ENCODE results near the gene SIT1. TPM values are rescaled to one million over a fixed set of nuclear protein-coding genes. Genes with fewer than 3 reads are reported as not detected.
"Not testable (repeated sequence)": the region's sequence is repeated elsewhere in the genome, so short reads cannot be mapped to it uniquely, and the experiment has no call there.

Gene SIT1
- polyA plus RNA-seq, 1 donor: 0.78 TPM

- H3K4me3 ChIP-seq (ENCODE audit: low read length); H3K9me3 ChIP-seq (ENCODE audit: control insufficient read depth, low read depth, low read length); DNase-seq; H3K36me3 ChIP-seq (ENCODE audit: control insufficient read depth, insufficient read depth, low read length); H3K4me1 ChIP-seq (ENCODE audit: control insufficient read depth, insufficient read depth, low read length); H3K27ac ChIP-seq (ENCODE audit: low read length); H3K27me3 ChIP-seq (ENCODE audit: control insufficient read depth, insufficient read depth, low read length): not testable (repeated sequence)
- no CpG with 5 or more reads among the region's 8 CpGs for WGBS (ENCODE audit: insufficient coverage, low lambda C conversion rate)
These were observed 12.0 kb downstream of the SIT1 start for GRCh38 chr9:35638751-35639150.

DNA sequence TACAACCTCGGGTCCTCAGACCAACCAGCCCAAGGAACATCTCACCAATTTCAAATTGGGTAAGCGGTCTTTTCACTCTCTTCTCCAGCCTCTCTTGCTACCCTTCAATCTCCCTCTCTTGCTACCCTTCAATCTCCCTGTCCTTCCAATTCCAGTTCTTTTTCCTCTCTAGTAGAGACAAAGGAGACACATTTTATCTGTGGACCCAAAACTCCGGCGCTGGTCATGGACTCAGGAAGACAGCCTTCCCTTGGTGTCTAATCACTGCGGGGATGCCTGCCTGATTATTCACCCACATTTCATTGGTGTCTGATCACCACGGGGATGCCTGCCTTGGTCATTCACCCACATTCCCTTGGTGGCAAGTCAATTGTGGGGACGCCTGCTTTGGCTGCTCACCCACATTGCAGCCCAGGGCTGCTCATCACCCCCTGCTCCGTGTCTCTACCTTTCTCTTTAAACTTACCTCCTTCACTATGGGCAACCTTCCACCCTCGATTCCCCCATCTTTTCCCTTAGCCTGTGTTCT, 13.2 kb downstream of the SIT1 start:
- not testable (repeated sequence) for H3K36me3 ChIP-seq (ENCODE audit: control insufficient read depth, insufficient read depth, low read length); DNase-seq; H3K27ac ChIP-seq (ENCODE audit: low read length); H3K9me3 ChIP-seq (ENCODE audit: control insufficient read depth, low read depth, low read length); H3K4me1 ChIP-seq (ENCODE audit: control insufficient read depth, insufficient read depth, low read length); H3K27me3 ChIP-seq (ENCODE audit: control insufficient read depth, insufficient read depth, low read length); H3K4me3 ChIP-seq (ENCODE audit: low read length)
- WGBS (ENCODE audit: insufficient coverage, low lambda C conversion rate): 100% methylated on average over 1 of the region's 9 CpGs

DNA sequence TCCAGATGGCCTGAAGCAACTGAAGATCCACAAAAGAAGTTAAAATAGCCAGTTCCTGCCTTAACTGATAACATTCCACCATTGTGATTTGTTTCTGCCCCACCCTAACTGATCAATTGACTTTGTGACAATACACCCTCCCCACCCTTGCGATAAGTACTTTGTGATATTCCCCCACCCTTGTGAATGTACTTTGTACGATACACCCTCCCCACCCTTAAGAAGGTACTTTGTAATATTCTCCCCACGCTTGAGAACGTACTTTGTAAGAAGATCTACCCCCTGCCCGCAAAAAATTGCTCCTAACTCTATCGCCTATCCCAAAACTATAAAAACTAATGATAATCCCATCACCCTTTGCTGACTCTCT, 13.9 kb downstream of the SIT1 start:
- not testable (repeated sequence) for H3K4me3 ChIP-seq (ENCODE audit: low read length); H3K36me3 ChIP-seq (ENCODE audit: control insufficient read depth, insufficient read depth, low read length); H3K4me1 ChIP-seq (ENCODE audit: control insufficient read depth, insufficient read depth, low read length); H3K27ac ChIP-seq (ENCODE audit: low read length); DNase-seq; H3K9me3 ChIP-seq (ENCODE audit: control insufficient read depth, low read depth, low read length); H3K27me3 ChIP-seq (ENCODE audit: control insufficient read depth, insufficient read depth, low read length)
- no CpG with 5 or more reads among the region's 6 CpGs for WGBS (ENCODE audit: insufficient coverage, low lambda C conversion rate)

DNA sequence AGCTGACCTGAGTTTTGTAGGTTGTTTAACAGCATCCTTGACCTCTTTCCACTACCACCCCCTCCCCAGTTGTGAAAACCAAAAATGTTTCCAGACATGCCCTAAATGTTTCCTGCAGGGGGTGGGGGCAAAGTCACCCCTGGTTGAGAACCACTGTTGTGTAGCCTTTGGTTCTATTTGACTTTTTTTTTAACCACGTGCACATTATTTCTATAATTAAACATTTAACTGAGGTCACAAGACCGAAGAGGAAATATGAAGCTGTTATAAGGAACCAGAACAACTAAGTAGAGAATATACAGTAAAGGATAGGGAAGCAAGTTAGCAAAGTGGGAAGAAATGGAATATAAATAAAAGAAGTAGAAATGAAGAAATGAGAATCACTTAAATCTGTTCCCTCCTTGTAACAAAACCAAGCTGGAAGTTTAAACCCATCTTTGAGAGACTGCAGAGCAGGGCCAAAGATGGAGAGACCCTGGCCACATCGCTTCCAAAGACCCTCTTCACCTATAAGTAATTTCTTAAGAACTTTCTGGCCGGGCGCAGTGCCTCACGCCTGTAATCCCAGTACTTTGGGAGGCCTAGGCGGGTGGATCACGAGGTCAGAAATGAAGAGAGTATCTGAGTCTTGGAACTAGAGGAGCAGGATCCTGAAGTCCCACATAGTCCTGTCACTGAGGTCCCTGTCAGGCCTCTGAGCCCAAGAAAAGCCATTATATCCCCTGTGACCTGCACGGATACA, 14.4 kb downstream of the SIT1 start:
- WGBS (ENCODE audit: insufficient coverage, low lambda C conversion rate): 80% methylated on average over 2 of the region's 9 CpGs
- Histone ChIP-seq H3K9me3 (ENCODE audit: control insufficient read depth, low read depth, low read length) (no peaks in the 10 kb centered on the region), H3K4me3 (ENCODE audit: low read length) (no peak overlapping the region), H3K27me3 (ENCODE audit: control insufficient read depth, insufficient read depth, low read length) (no peaks in the 10 kb centered on the region), H3K36me3 (ENCODE audit: control insufficient read depth, insufficient read depth, low read length) (no peaks in the 10 kb centered on the region), H3K4me1 (ENCODE audit: control insufficient read depth, insufficient read depth, low read length) (no peaks in the 10 kb centered on the region), H3K27ac (ENCODE audit: low read length) (no peak overlapping the region)
- DNase-seq: no peak

DNA sequence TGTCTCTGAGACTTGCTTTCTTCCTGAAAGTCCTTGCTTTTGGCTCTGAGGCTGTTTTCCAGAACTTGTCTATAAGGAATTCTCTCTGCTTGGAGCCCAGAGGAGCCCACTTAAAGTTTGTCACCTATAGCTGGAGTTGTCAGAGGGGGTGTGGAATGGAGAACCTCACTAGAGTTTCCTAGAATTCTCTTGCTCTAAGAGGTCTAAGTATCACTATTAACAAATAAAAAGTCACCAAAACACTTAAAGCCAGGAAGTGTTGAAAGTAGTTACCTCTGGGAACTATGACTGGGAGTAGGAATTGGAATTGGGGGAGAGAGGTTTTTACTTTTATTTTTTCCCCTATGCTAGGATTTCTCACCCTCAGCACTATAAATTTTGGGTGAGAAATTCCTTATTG, 15.0 kb downstream of the SIT1 start:
- H3K9me3 ChIP-seq (ENCODE audit: control insufficient read depth, low read depth, low read length): no peaks in the 10 kb centered on the region

DNA sequence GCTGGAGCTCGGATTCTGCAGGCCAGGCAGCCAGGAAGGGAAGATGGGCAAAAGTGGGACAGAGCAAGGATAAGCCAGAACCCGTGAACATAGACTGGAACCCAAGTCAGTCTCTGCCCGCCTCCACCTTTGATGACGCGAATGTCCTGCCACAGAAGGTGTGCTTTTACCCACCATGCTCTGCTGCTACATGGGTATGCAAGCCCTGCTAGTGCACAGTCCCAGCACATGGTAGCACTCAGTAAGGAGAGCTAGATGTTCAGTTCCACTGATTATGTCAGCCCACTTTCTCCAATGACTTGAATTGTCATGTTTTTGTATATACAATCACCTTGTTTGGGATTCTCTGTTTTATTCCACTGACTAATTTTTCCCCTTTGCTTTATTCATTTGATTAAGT, 21.1 kb downstream of the SIT1 start:
- H3K27ac ChIP-seq (ENCODE audit: low read length): no peak overlapping the region
- H3K27me3 ChIP-seq (ENCODE audit: control insufficient read depth, insufficient read depth, low read length): no peaks in the 10 kb centered on the region
- no peak overlapping the region for H3K4me3 ChIP-seq (ENCODE audit: low read length)
- no peaks in the 10 kb centered on the region for H3K4me1 ChIP-seq (ENCODE audit: control insufficient read depth, insufficient read depth, low read length)
- no peaks in the 10 kb centered on the region for H3K36me3 ChIP-seq (ENCODE audit: control insufficient read depth, insufficient read depth, low read length)
- WGBS (ENCODE audit: insufficient coverage, low lambda C conversion rate): no CpG with 5 or more reads among the region's 5 CpGs
- no peak for DNase-seq
- no peaks in the 10 kb centered on the region for H3K9me3 ChIP-seq (ENCODE audit: control insufficient read depth, low read depth, low read length)

More for the DNA sequence above, 15.0 kb downstream of the SIT1 start:
- Histone ChIP-seq H3K27ac (ENCODE audit: low read length) (no peak overlapping the region), H3K27me3 (ENCODE audit: control insufficient read depth, insufficient read depth, low read length) (no peaks in the 10 kb centered on the region), H3K36me3 (ENCODE audit: control insufficient read depth, insufficient read depth, low read length) (no peaks in the 10 kb centered on the region), H3K4me1 (ENCODE audit: control insufficient read depth, insufficient read depth, low read length) (no peaks in the 10 kb centered on the region), H3K4me3 (ENCODE audit: low read length) (no peak overlapping the region)
- no peak for DNase-seq

GRCh38 chr9:35628389-35628991, 22.2 kb downstream of the SIT1 start:
- H3K27me3 ChIP-seq (ENCODE audit: control insufficient read depth, insufficient read depth, low read length): no peaks in the 10 kb centered on the region
- WGBS (ENCODE audit: insufficient coverage, low lambda C conversion rate): no CpG with 5 or more reads among the region's 6 CpGs
- no peak overlapping the region for H3K4me3 ChIP-seq (ENCODE audit: low read length)
- no peak overlapping the region for H3K27ac ChIP-seq (ENCODE audit: low read length)
- no peaks in the 10 kb centered on the region for H3K36me3 ChIP-seq (ENCODE audit: control insufficient read depth, insufficient read depth, low read length)
- H3K9me3 ChIP-seq (ENCODE audit: control insufficient read depth, low read depth, low read length): no peaks in the 10 kb centered on the region
- DNase-seq: no peak
- H3K4me1 ChIP-seq (ENCODE audit: control insufficient read depth, insufficient read depth, low read length): peaks cover 2% of the 10 kb centered on the region

- no peak for DNase-seq
- no peaks in the 10 kb centered on the region for H3K9me3 ChIP-seq (ENCODE audit: control insufficient read depth, low read depth, low read length)
- H3K36me3 ChIP-seq (ENCODE audit: control insufficient read depth, insufficient read depth, low read length): no peaks in the 10 kb centered on the region
- H3K4me3 ChIP-seq (ENCODE audit: low read length): no peak overlapping the region
- WGBS (ENCODE audit: insufficient coverage, low lambda C conversion rate): 100% methylated on average over 2 of the region's 2 CpGs
- H3K27ac ChIP-seq (ENCODE audit: low read length): no peak overlapping the region
- H3K27me3 ChIP-seq (ENCODE audit: control insufficient read depth, insufficient read depth, low read length): no peaks in the 10 kb centered on the region
- peaks cover 2% of the 10 kb centered on the region for H3K4me1 ChIP-seq (ENCODE audit: control insufficient read depth, insufficient read depth, low read length)
These were observed 23.2 kb downstream of the SIT1 start for GRCh38 chr9:35627575-35627974.

DNA sequence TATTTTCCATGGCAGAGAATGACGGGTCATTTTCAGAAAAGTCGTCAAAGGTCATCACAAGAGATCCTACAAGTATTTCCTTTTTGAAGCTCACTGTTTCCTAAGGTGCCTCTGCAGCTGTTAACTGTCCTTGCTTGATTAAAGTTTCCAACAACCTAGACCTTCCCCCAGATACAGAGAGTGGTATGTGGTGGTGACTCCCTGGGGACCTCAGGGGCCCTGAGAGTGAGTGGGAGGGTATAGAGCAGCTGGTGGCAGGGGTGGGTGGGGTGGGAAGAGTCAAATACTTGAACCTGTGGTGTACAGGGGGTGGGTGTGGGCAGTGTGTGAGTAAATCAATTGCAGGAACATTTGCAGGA, 31.0 kb downstream of the SIT1 start:
- Histone ChIP-seq H3K36me3 (ENCODE audit: control insufficient read depth, insufficient read depth, low read length) (no peaks in the 10 kb centered on the region), H3K27me3 (ENCODE audit: control insufficient read depth, insufficient read depth, low read length) (peaks cover 27% of the 10 kb centered on the region), H3K27ac (ENCODE audit: low read length) (no peak overlapping the region), H3K9me3 (ENCODE audit: control insufficient read depth, low read depth, low read length) (no peaks in the 10 kb centered on the region), H3K4me3 (ENCODE audit: low read length) (no peak overlapping the region), H3K4me1 (ENCODE audit: control insufficient read depth, insufficient read depth, low read length) (peaks cover 12% of the 10 kb centered on the region)
- no peak for DNase-seq
- no CpG with 5 or more reads among the region's 2 CpGs for WGBS (ENCODE audit: insufficient coverage, low lambda C conversion rate)

GRCh38 chr9:35618854-35619799, 31.6 kb downstream of the SIT1 start:
- no peak for DNase-seq
- no CpG with 5 or more reads among the region's 17 CpGs for WGBS (ENCODE audit: insufficient coverage, low lambda C conversion rate)
- Histone ChIP-seq H3K27me3 (ENCODE audit: control insufficient read depth, insufficient read depth, low read length) (peaks cover 27% of the 10 kb centered on the region), H3K9me3 (ENCODE audit: control insufficient read depth, low read depth, low read length) (no peaks in the 10 kb centered on the region), H3K36me3 (ENCODE audit: control insufficient read depth, insufficient read depth, low read length) (no peaks in the 10 kb centered on the region), H3K4me1 (ENCODE audit: control insufficient read depth, insufficient read depth, low read length) (peaks cover 10% of the 10 kb centered on the region), H3K4me3 (ENCODE audit: low read length) (no peak overlapping the region), H3K27ac (ENCODE audit: low read length) (no peak overlapping the region)

All from large intestine (tissue), 3 donors.